ENCODE results near the gene VSIG10. TPM values are rescaled to one million over a fixed set of nuclear protein-coding genes. Genes with fewer than 3 reads are reported as not detected.

Gene VSIG10
- total and polyA plus RNA-seq, 2 of the 13 experiments (the other 11 are each of a cell fraction or from before 2014, with no cell fraction given): 25.6 to 42.5 TPM

GRCh38 chr12:118124333-118124874, 20.6 kb upstream of the VSIG10 start (continued):
- TF ChIP-seq FOXA1 (IDR thresholded peaks at IDR 0.05) (0 out of 2 replicates have a peak, but pooled peaks have one; percentile 39), FOXA1 (CRISPR knock-in tag; IDR thresholded peaks at IDR 0.05) (peak; percentile 76), ZNF800 (CRISPR knock-in tag; IDR thresholded peaks at IDR 0.05) (0 out of 2 replicates have a peak, but pooled peaks have one; percentile 32), ELF3 (CRISPR knock-in tag; IDR thresholded peaks at IDR 0.05) (peak; percentile 41; the same call in 1 of the 2 replicates), ARNTL (CRISPR knock-in tag; IDR thresholded peaks at IDR 0.05) (peak; percentile 63), ZNF510 (CRISPR knock-in tag; IDR thresholded peaks at IDR 0.05; ENCODE audit: low read depth) (0 out of 2 replicates have a peak, but pooled peaks have one; percentile 37), RFXAP (CRISPR knock-in tag; IDR thresholded peaks at IDR 0.05; ENCODE audit: borderline replicate concordance) (no peak), ZNF615 (CRISPR knock-in tag; IDR thresholded peaks at IDR 0.05; ENCODE audit: borderline replicate concordance) (no peak), ZNF543 (CRISPR knock-in tag; IDR thresholded peaks at IDR 0.05) (no peak), ZNF782 (CRISPR knock-in tag; IDR thresholded peaks at IDR 0.05; ENCODE audit: borderline replicate concordance) (no peak), ZFP82 (CRISPR knock-in tag; IDR thresholded peaks at IDR 0.05; ENCODE audit: borderline replicate concordance) (no peak), CREB1 (IDR thresholded peaks at IDR 0.05) (no peak), CREB1 (CRISPR knock-in tag; IDR thresholded peaks at IDR 0.05) (no peak), MAFF (IDR thresholded peaks at IDR 0.05; ENCODE audit: low read depth, low read length) (no peak), ZNF333 (CRISPR knock-in tag; IDR thresholded peaks at IDR 0.05; ENCODE audit: borderline replicate concordance) (no peak), JDP2 (CRISPR knock-in tag; IDR thresholded peaks at IDR 0.05; ENCODE audit: borderline replicate concordance) (no peak), ELF1 (CRISPR knock-in tag; IDR thresholded peaks at IDR 0.05) (no peak), BCLAF1 (IDR thresholded peaks at IDR 0.05) (no peak), ZFP91 (CRISPR knock-in tag; IDR thresholded peaks at IDR 0.05; ENCODE audit: borderline replicate concordance) (no peak), AFF4 (CRISPR knock-in tag; IDR thresholded peaks at IDR 0.05) (no peak), ZNF556 (CRISPR knock-in tag; IDR thresholded peaks at IDR 0.05; ENCODE audit: borderline replicate concordance) (no peak)
